AG04449 (cell line): ENCODE measurements around the gene RHBG.

ENCODE experiments used
- CTCF ChIA-PET: fragments of 350-600 bp; formaldehyde crosslinking; extraction: SDS; loops from one replicate; lab custom pipeline; 2021; ENCODE audit warnings: antibody characterized with exemption; lab: Yijun Ruan, JAX
- POLR2A ChIA-PET: fragments of 400-600, 350-600 bp; formaldehyde crosslinking; extraction: SDS; loops from one replicate; lab custom pipeline; 2020; ENCODE audit warnings: antibody characterized with exemption, inconsistent platforms; lab: Yijun Ruan, JAX
- DNase-seq: peaks from one replicate; pipeline ENCODE4 v3.0.0-alpha.2; 2010; ENCODE audit warnings: low read depth, low spot score
- H3K4me3 ChIP-seq: 2 replicates; pipeline ENCODE4 v1.5.1; 2011; ENCODE audit warnings: low read depth, mild to moderate bottlenecking, control low read depth, low read length
- TF ChIP-seq, protein P1 (sequence below): IDR thresholded peaks from one replicate; pipeline ENCODE4 v1.5.1; 2011; ENCODE audit warnings: mild to moderate bottlenecking, moderate library complexity, low read length, control low read depth, inconsistent platforms; ENCODE audit not compliant: insufficient read depth; ENCODE audit errors: missing control alignments

Gene RHBG

DNA sequence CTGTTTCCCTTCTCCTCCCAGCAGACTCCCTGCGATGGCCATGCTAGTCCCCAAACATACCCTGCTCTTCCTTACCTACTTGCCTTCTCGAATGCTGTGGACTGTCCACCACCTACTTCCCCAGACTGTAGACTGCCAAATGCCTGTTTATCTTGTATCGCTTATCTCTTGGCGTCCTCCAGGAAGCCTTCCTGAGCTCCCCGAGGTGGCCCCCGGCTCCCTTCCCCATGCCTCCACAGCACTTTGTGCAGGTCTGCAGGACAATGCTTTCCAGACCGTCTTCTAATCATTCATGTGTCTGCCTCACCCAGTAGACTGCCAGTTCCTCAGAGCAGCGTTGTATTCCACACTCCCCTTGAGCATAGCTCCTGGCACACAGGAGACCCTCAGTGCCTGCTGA, 41.7 kb downstream of the RHBG start:
- H3K4me3 ChIP-seq, result no peak overlapping the region
- ChIA-PET POLR2A (no interaction called here), CTCF (interaction anchor here (1.7 to 11.8 kb wide), 2 partner anchors 25 to 35 kb away, joined by 9 to 97 read pairs; no protein-coding TSS in a partner anchor)
- TF ChIP-seq, protein P1, sequence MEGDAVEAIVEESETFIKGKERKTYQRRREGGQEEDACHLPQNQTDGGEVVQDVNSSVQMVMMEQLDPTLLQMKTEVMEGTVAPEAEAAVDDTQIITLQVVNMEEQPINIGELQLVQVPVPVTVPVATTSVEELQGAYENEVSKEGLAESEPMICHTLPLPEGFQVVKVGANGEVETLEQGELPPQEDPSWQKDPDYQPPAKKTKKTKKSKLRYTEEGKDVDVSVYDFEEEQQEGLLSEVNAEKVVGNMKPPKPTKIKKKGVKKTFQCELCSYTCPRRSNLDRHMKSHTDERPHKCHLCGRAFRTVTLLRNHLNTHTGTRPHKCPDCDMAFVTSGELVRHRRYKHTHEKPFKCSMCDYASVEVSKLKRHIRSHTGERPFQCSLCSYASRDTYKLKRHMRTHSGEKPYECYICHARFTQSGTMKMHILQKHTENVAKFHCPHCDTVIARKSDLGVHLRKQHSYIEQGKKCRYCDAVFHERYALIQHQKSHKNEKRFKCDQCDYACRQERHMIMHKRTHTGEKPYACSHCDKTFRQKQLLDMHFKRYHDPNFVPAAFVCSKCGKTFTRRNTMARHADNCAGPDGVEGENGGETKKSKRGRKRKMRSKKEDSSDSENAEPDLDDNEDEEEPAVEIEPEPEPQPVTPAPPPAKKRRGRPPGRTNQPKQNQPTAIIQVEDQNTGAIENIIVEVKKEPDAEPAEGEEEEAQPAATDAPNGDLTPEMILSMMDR, result no peak
- no peak for DNase-seq

DNA sequence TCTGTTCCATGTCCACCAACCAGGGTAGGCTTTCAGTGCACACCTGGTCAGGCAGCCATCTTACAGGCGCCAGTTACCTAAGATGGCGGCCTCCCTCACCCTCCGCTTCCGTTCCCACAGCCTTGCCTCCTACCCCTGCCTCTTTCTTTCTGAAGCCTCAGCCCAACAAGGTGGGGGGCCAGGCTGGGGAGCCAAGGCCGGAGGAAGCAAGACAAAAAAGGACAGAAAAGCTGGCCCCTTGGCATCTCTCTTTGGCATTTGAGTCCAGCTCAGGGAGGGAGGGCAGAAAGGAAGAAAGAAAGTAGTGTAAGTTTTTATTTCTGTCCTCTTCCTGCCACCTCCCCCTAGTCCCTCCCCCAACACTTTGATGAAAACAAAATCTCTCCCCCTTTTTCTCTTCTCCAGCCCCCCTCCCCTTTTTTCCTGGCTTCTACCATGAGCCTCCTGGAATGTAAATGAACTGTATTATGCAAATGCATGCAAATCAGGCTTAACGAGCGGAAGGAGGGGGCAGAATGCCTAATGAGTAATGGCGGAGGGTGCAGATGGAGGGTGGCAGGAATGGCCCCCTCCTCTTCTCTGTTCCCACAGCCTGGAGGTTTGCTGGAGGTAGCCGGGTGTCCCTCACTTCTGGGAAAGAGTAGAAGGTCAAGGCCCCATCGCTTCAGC, 43.8 kb downstream of the RHBG start:
- TF ChIP-seq, protein P1, result no peak
- DNase-seq, result no peak
- CTCF ChIA-PET, result interaction anchor here (1.5 to 11.8 kb wide), 2 partner anchors 27 to 247 kb away, joined by 4 to 97 read pairs; no protein-coding TSS in a partner anchor
- POLR2A ChIA-PET, result no interaction called here
- H3K4me3 ChIP-seq, result no peak overlapping the region

DNA sequence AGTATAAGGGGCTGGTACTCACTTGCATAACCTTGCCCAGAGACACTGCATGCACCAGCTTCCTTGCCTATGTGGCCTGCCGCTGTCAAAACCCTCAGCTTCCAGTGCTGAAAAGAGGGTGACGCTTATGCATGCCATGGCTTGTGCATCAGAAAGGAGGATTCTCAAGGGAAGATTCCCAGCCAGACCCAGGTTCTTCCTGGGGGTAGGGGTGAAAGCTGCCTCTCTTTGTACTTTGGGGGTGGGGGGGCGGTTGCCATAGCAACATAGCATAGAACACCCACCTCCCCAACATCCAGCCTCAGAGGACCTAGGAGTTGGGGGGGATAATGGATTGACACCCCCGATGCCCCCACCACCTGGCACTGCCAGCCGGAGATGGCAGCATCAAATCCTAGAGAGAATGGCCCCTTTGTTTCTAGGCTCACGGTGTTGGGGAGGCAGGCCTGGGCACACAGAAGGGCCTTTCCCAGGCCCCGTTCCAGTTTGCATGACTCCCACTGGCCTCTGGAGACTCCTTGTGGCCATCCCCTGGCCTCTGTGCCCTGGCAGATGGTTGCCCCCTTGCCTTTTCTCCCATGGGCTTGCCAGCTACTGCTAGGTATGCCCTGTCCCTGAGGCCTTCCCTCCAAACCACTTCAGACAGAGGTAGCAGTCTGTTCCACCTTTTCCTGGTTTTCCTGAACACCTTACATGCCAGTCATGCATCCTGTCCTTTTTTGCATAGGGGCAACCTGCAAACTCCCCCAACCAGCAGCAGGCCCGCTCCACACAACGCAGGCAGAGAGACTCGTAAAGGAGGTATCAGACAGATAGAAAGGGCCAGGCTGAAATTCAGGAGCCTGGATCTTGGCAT, 44.6 kb downstream of the RHBG start:
- ChIA-PET POLR2A (no interaction called here), CTCF (interaction anchor here (0.7 to 11.8 kb wide), 4 partner anchors 28 to 246 kb away, joined by 3 to 97 read pairs (median 24); no protein-coding TSS in a partner anchor)
- TF ChIP-seq, protein P1, result no peak
- no peak overlapping the region for H3K4me3 ChIP-seq
- no peak for DNase-seq

- ChIA-PET POLR2A (no interaction called here), CTCF (interaction anchor here (0.7 to 11.8 kb wide), 6 partner anchors 29 to 243 kb away, joined by 3 to 97 read pairs (median 5); no protein-coding TSS in a partner anchor)
- no peak for DNase-seq
- H3K4me3 ChIP-seq, result no peak overlapping the region
- TF ChIP-seq, protein P1, result no peak
Observed at GRCh38 chr1:156414461-156415064, 45.6 kb downstream of the RHBG start.

- TF ChIP-seq, protein P1, result no peak
- no peak overlapping the region for H3K4me3 ChIP-seq
- DNase-seq, result no peak
- POLR2A ChIA-PET, result no interaction called here
- CTCF ChIA-PET, result interaction anchor here (6.7 to 11.8 kb wide), 2 partner anchors 29 to 31 kb away, joined by 44 to 97 read pairs; no protein-coding TSS in a partner anchor
Observed at GRCh38 chr1:156416993-156417392, 48.0 kb downstream of the RHBG start.
